SH-SY5Y (cell line): ENCODE results near the gene CTSH.

Experiments used
- GATA2 ChIP-seq: IDR thresholded peaks from 2 replicates; pipeline ENCODE4 v1.6.1; 2011; ENCODE audit warnings: mild to moderate bottlenecking, low read depth, low read length
- GATA3 ChIP-seq: IDR thresholded peaks from 2 replicates; pipeline ENCODE4 v1.6.1; 2011; ENCODE audit warnings: low read depth, mild to moderate bottlenecking, low read length, moderate library complexity

GRCh38 chr15:78933187-78933822 lies 11.5 kb downstream of the CTSH start:
- TF ChIP-seq GATA2 (no peak), GATA3 (no peak)
